ENCODE data around the gene HIVEP3. TPM values are rescaled to one million over a fixed set of nuclear protein-coding genes. Genes with fewer than 3 reads are reported as not detected.

HIVEP3 gene
- polyA plus RNA-seq, 1 of the 3 experiments (the other 2 are of a cell fraction): 6.4 TPM

- ChIA-PET POLR2A (no interaction called here), CTCF (interaction anchor here (1.0 to 1.9 kb wide), 2 partner anchors 47 to 136 kb away, joined by 3 to 4 read pairs; no protein-coding TSS in a partner anchor)
These were observed 209.4 kb downstream of the HIVEP3 start for GRCh38 chr1:41709331-41709730.

More at GRCh38 chr1:41709331-41709730, 209.4 kb downstream of the HIVEP3 start:
- no peaks in the 10 kb centered on the region for H3K79me2 ChIP-seq (ENCODE audit: insufficient read depth)
- TF ChIP-seq, protein P1, sequence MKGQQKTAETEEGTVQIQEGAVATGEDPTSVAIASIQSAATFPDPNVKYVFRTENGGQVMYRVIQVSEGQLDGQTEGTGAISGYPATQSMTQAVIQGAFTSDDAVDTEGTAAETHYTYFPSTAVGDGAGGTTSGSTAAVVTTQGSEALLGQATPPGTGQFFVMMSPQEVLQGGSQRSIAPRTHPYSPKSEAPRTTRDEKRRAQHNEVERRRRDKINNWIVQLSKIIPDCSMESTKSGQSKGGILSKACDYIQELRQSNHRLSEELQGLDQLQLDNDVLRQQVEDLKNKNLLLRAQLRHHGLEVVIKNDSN (IDR thresholded peaks at IDR 0.05; ENCODE audit: borderline replicate concordance, low read depth): no peak
- TF ChIP-seq, protein P2, sequence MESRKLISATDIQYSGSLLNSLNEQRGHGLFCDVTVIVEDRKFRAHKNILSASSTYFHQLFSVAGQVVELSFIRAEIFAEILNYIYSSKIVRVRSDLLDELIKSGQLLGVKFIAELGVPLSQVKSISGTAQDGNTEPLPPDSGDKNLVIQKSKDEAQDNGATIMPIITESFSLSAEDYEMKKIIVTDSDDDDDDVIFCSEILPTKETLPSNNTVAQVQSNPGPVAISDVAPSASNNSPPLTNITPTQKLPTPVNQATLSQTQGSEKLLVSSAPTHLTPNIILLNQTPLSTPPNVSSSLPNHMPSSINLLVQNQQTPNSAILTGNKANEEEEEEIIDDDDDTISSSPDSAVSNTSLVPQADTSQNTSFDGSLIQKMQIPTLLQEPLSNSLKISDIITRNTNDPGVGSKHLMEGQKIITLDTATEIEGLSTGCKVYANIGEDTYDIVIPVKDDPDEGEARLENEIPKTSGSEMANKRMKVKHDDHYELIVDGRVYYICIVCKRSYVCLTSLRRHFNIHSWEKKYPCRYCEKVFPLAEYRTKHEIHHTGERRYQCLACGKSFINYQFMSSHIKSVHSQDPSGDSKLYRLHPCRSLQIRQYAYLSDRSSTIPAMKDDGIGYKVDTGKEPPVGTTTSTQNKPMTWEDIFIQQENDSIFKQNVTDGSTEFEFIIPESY (IDR thresholded peaks at IDR 0.05; ENCODE audit: borderline replicate concordance, low read depth): no peak
- TF ChIP-seq REST (IDR thresholded peaks at IDR 0.05; ENCODE audit: low read depth, low read length): no peak
- no peak for TF ChIP-seq SIN3A (IDR thresholded peaks at IDR 0.05; ENCODE audit: borderline replicate concordance, low read depth, low read length)
- TF ChIP-seq MEF2A (IDR thresholded peaks at IDR 0.05; ENCODE audit: borderline replicate concordance, low read depth): no peak
- TF ChIP-seq YY1 (IDR thresholded peaks at IDR 0.05; ENCODE audit: low read depth): no peak
- TF ChIP-seq GABPA (IDR thresholded peaks at IDR 0.05; ENCODE audit: low read depth): no peak
- no peak for TF ChIP-seq USF2 (IDR thresholded peaks at IDR 0.05; ENCODE audit: borderline replicate concordance, low read depth, low read length)
- TF ChIP-seq NFIC (IDR thresholded peaks at IDR 0.05; ENCODE audit: borderline replicate concordance): no peak
- TF ChIP-seq RCOR1 (IDR thresholded peaks at IDR 0.05; ENCODE audit: low read length): no peak
- TF ChIP-seq POLR2AphosphoS5 (IDR thresholded peaks at IDR 0.05; ENCODE audit: low read depth, low read length): no peak
- no peak for TF ChIP-seq FOSL2 (IDR thresholded peaks at IDR 0.05; ENCODE audit: borderline replicate concordance, low read depth)
- TF ChIP-seq FOXM1 (IDR thresholded peaks at IDR 0.05; ENCODE audit: low read depth): no peak
- TF ChIP-seq ELF1 (IDR thresholded peaks at IDR 0.05): no peak
- TF ChIP-seq TAF1 (IDR thresholded peaks at IDR 0.05; ENCODE audit: borderline replicate concordance, low read depth, low read length): no peak
- TF ChIP-seq RFX5 (IDR thresholded peaks at IDR 0.05; ENCODE audit: low read length): no peak
- no peak for TF ChIP-seq EP300 (IDR thresholded peaks at IDR 0.05; ENCODE audit: borderline replicate concordance in 1 of 2, low read depth in 1 of 2, low read length in 1 of 2)
- no peak for TF ChIP-seq RAD21 (IDR thresholded peaks at IDR 0.05; ENCODE audit: low read length)
- TF ChIP-seq CHD2 (IDR thresholded peaks at IDR 0.05; ENCODE audit: low read length, partially characterized antibody): no peak
- no peaks in the 10 kb centered on the region for H3F3A ChIP-seq (replicated peaks; ENCODE audit: insufficient read depth)
- H3K9me3 ChIP-seq: no peaks in the 10 kb centered on the region
- H3K4me2 ChIP-seq: no peak overlapping the region
- H3K27ac ChIP-seq (ENCODE audit: low read depth in 2 of 2, low read length in 1 of 2): no peak overlapping the region
- H2AFZ ChIP-seq (ENCODE audit: low read depth): no peak overlapping the region
- 93% methylated on average over 3 of the region's 4 CpGs for WGBS (ENCODE audit: low lambda C conversion rate)
- no peak overlapping the region for H3K4me3 ChIP-seq (ENCODE audit: low read depth in 2 of 2, low read length in 1 of 2)
- no peaks in the 10 kb centered on the region for H4K20me1 ChIP-seq (ENCODE audit: insufficient read depth)
- no peak overlapping the region for H3K9ac ChIP-seq
- H3K4me1 ChIP-seq (ENCODE audit: control insufficient read depth in 1 of 2, insufficient read depth in 2 of 2, low read depth in 1 of 2, low read length in 1 of 2): peaks cover 17 to 39% of the 10 kb centered on the region in 2 experiments
- no peaks in the 10 kb centered on the region for H3K36me3 ChIP-seq (replicated peaks in 1 of 2; ENCODE audit: control insufficient read depth in 1 of 2, insufficient read depth in 2 of 2, low read length in 1 of 2)
- H3K9me2 ChIP-seq: no peaks in the 10 kb centered on the region
- H3K27me3 ChIP-seq (ENCODE audit: insufficient read depth): no peaks in the 10 kb centered on the region
- DNase-seq: no peak
